DND-41 (cell line): ENCODE measurements around the gene TBCD.

Experiments used
- EZH2 ChIP-seq: IDR thresholded peaks from 3 replicates; pipeline ENCODE4 v1.6.1; 2012; ENCODE audit warnings: borderline replicate concordance, low read depth, mild to moderate bottlenecking, moderate library complexity, low read length, inconsistent platforms; ENCODE audit not compliant: severe bottlenecking
- TF ChIP-seq, protein P1 (sequence below): IDR thresholded peaks from 2 replicates; pipeline ENCODE4 v1.5.1; 2012; ENCODE audit warnings: borderline replicate concordance, low read length, moderate library complexity, mild to moderate bottlenecking; ENCODE audit not compliant: poor library complexity, severe bottlenecking; ENCODE audit errors: extremely low read depth

DNA sequence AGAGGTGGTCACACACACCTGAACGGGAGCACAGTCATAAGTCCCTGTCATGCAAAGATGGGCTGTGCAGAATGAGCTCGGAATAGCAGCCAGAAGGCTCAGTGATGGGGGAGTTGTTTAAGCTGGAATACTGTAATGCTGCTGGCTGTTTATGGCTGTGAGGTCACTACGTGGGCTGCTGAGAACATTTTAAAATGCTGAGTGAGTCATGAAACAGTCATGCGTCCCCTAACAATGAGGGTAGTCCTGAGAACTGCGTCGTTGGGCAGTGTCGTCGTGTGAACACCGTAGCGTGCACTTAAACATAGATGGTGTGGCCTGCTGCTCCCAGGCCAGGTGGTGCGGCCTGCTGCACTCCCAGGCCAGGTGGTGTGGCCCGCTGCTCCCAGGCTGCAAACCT, 39.7 kb downstream of the TBCD start:
- TF ChIP-seq, protein P1, sequence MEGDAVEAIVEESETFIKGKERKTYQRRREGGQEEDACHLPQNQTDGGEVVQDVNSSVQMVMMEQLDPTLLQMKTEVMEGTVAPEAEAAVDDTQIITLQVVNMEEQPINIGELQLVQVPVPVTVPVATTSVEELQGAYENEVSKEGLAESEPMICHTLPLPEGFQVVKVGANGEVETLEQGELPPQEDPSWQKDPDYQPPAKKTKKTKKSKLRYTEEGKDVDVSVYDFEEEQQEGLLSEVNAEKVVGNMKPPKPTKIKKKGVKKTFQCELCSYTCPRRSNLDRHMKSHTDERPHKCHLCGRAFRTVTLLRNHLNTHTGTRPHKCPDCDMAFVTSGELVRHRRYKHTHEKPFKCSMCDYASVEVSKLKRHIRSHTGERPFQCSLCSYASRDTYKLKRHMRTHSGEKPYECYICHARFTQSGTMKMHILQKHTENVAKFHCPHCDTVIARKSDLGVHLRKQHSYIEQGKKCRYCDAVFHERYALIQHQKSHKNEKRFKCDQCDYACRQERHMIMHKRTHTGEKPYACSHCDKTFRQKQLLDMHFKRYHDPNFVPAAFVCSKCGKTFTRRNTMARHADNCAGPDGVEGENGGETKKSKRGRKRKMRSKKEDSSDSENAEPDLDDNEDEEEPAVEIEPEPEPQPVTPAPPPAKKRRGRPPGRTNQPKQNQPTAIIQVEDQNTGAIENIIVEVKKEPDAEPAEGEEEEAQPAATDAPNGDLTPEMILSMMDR: no peak
- TF ChIP-seq EZH2: no peak
